HepG2 (cell line): ENCODE results near the gene ARHGAP22.

Experiments used
- EP300 ChIP-seq, 3 experiments: sonication (generic) in 1 of 3; formaldehyde crosslinking in 1 of 3; IDR thresholded peaks; 2 replicates each; pipeline versions ENCODE4 v1.5.1 to v1.6.1; 2011 to 2020; ENCODE audit warnings: low read depth in 2 of 3, low read length in 2 of 3, borderline replicate concordance in 1 of 3, improper control_type of control experiment in 1 of 3, mild to moderate bottlenecking in 1 of 3, missing genetic modification reagents in 1 of 3, moderate library complexity in 1 of 3
- HDAC2 ChIP-seq: sonication (generic); formaldehyde crosslinking; IDR thresholded peaks from 2 replicates; pipeline ENCODE4 v1.4.0; 2020; ENCODE audit warnings: missing genetic modification reagents
- TOPORS ChIP-seq: sonication (generic); formaldehyde crosslinking; IDR thresholded peaks from 2 replicates; pipeline ENCODE4 v1.8.0; 2023; ENCODE audit warnings: mild to moderate bottlenecking, missing genetic modification reagents
- ZFP37 ChIP-seq: sonication (generic); formaldehyde crosslinking; IDR thresholded peaks from 2 replicates; pipeline ENCODE4 v1.4.0; 2020; ENCODE audit warnings: missing genetic modification reagents, borderline replicate concordance
- ZNF703 ChIP-seq: sonication (generic); formaldehyde crosslinking; IDR thresholded peaks from 2 replicates; pipeline ENCODE4 v1.5.1; 2020; ENCODE audit warnings: missing genetic modification reagents, mild to moderate bottlenecking, moderate library complexity, borderline replicate concordance
- TF ChIP-seq, protein P1 (sequence below): sonication (generic); formaldehyde crosslinking; IDR thresholded peaks from 2 replicates; pipeline ENCODE4 v1.5.1; 2020; ENCODE audit warnings: mild to moderate bottlenecking, missing genetic modification reagents

DNA sequence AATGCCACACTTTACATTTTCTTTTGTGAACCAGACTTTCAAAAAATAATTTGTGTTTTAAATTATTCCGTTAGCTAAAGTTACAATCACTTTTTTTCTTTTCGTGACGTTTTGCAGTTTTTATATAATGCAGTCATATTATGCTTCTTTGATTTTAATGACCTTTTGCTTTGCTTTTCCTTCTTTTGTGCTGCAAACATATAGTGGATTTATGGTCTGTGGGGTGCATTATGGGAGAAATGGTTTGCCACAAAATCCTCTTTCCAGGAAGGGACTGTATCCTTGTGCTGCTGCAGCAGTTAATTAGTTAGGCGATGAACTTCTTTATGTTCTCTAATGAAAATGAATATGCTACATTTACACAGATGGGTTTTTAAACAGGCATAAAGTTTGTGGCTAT is 181.0 kb downstream of the ARHGAP22 start:
- TF ChIP-seq HDAC2 (CRISPR knock-in tag) = no peak
- TF ChIP-seq ZNF703 (CRISPR knock-in tag) = no peak
- TF ChIP-seq ZFP37 = no peak
- TF ChIP-seq, protein P1, sequence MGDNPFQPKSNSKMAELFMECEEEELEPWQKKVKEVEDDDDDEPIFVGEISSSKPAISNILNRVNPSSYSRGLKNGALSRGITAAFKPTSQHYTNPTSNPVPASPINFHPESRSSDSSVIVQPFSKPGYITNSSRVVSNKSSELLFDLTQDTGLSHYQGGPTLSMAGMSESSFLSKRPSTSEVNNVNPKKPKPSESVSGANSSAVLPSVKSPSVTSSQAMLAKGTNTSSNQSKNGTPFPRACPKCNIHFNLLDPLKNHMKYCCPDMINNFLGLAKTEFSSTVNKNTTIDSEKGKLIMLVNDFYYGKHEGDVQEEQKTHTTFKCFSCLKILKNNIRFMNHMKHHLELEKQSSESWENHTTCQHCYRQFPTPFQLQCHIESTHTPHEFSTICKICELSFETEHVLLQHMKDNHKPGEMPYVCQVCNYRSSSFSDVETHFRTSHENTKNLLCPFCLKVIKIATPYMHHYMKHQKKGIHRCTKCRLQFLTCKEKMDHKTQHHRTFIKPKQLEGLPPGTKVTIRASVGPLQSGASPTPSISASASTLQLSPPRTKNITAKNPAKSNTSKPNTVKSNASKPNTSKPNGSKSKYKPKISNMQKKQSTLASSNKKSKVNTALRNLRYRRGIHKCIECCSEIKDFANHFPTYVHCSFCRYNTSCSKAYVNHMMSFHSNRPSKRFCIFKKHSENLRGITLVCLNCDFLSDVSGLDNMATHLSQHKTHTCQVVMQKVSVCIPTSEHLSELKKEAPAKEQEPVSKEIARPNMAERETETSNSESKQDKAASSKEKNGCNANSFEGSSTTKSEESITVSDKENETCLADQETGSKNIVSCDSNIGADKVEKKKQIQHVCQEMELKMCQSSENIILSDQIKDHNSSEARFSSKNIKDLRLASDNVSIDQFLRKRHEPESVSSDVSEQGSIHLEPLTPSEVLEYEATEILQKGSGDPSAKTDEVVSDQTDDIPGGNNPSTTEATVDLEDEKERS (CRISPR knock-in tag) = no peak
- no peak for TF ChIP-seq EP300 (IDR thresholded peaks at IDR 0.05; ENCODE audit: low read depth in 2 of 2, low read length in 2 of 2)
- TF ChIP-seq EP300 (CRISPR knock-in tag; IDR thresholded peaks at IDR 0.05; ENCODE audit: borderline replicate concordance) = no peak
- TF ChIP-seq TOPORS (CRISPR knock-in tag) = no peak
